GM21360 (cell line): ENCODE measurements around the gene ART5.

Experiments
- ATAC-seq: cut with Tn5 transposase; IDR thresholded peaks from one replicate; pipeline ENCODE4 v1.9.1; 2021; ENCODE audit warnings: mild to moderate bottlenecking, moderate library complexity; ENCODE audit not compliant: unreplicated experiment

ART5 gene, protein sequence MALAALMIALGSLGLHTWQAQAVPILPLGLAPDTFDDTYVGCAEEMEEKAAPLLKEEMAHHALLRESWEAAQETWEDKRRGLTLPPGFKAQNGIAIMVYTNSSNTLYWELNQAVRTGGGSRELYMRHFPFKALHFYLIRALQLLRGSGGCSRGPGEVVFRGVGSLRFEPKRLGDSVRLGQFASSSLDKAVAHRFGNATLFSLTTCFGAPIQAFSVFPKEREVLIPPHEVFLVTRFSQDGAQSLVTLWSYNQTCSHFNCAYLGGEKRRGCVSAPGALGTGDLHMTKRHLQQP

DNA sequence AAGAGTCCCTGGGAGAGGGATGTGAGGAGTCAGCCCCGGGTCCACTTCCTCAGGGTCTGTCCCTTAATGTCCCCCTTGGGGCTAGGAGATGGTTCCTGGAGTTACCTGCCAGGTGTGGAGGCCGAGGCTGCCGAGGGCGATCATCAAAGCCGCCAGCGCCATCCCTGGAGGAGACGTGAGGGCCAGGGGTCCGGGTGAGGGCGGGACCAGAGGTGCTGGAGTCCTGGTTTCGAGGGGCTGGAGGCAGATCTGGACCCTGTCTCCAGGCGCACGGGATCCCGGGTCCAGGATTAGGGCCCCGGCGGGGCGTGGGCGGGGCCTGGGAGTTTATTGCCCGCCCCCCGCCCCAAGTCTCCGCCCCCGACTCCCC is at the start of gene ART5:
ART5 (minus strand) TSS at position 292 of the 370 bp plus-strand sequence; CDS start at position 162, 130 bp downstream.
- ATAC-seq: no peak

GRCh38 chr11:3686751-3687150 is 45.0 kb upstream of the ART5 start:
- ATAC-seq: no peak

GRCh38 chr11:3685923-3686322 is 44.1 kb upstream of the ART5 start:
- ATAC-seq: no peak

- no peak for ATAC-seq
Observed at GRCh38 chr11:3684819-3685172, 43.0 kb upstream of the ART5 start.

- ATAC-seq: no peak
Observed at GRCh38 chr11:3684129-3684818, 42.5 kb upstream of the ART5 start.

DNA sequence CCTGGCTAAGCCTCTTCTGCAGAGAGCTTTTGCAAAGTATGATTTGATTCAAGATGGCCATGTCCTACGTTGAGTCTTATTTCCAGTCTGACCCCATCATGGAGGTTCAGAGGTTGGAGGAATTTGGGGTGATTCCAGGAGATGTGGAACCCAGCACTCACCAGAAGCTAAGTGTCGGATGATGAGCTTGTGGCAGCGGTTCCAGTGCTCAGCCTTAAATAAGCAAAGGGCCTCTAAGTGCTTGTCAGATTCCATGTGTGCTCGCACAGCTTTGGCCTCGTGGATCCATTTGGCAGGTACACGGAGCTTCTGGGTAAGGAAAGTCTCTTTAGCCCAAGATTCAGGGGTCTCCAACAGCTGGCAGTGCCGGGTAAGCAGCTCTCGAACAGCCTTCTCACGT is 41.2 kb upstream of the ART5 start:
- no peak for ATAC-seq

GRCh38 chr11:3679077-3679476 is 37.3 kb upstream of the ART5 start:
- ATAC-seq: no peak

GRCh38 chr11:3675971-3676370 is 34.2 kb upstream of the ART5 start:
- ATAC-seq: no peak

DNA sequence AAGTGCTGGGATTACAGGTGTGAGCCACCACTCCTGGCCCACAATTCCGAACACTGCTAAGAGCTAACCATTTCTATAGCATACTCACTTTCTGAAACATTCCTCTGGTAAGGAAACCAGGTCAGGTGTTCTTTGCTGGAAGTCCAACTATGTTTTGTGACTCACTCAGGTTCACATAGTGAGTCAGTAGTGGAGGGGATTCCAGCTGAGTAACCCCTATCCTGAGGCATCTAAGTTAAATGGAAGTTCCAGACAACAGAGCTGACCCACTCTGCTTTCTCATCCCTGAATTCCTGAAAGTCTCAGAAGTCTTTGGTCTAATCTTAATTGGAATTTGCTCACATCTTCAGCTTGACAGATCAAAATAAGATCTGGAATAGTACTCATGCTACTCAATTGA is 32.4 kb upstream of the ART5 start:
- no peak for ATAC-seq

GRCh38 chr11:3671334-3672254 is 29.8 kb upstream of the ART5 start, which contains the start of gene CHRNA10:
Gene CHRNA10, minus strand, starts transcription at chr11:3671384. Its CDS starts 72 bp downstream, at chr11:3671312.
- ATAC-seq: no peak

DNA sequence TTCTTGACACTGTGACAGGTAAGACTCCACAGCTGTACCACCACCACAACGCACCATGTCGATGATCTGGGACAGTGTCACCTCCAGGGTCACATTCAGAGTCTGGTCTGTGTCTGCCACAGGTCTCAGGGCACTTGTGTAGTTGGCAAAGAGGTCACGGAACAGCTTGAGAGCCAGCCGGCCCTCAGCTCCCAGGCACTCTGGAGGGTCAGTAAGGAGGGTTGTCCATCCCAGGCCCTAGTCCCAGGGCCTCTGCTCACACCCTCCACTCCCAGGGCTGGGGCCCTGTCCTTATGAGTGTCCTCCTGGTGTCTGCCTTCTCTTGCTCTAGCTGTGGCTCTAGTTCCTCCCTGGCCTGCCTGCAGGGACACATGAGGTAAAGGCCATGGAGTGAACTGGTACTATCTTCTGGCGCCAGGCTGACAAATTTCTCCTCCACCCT is 28.0 kb upstream of the ART5 start:
- no peak for ATAC-seq

DNA sequence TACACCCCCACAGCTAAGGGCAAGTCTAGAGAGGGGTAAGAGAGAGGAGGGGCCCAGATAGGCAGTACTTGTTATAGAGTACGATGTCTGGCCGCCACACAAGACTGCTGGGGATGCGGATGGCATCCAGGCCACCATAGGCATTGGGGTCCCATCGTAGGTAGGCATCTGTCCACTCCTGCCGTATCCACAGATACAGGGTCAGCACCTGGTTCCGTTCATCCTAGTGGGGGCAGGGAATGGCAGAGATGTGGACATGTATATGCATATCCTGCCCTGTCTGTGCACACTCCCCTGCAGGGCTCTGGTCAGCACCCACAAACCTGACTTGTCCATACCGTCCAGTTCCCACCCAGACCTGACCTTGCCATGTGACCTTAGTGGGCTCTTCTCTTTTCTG is 27.3 kb upstream of the ART5 start:
- ATAC-seq: no peak

GRCh38 chr11:3667149-3668035 is 25.6 kb upstream of the ART5 start:
- ATAC-seq: no peak

DNA sequence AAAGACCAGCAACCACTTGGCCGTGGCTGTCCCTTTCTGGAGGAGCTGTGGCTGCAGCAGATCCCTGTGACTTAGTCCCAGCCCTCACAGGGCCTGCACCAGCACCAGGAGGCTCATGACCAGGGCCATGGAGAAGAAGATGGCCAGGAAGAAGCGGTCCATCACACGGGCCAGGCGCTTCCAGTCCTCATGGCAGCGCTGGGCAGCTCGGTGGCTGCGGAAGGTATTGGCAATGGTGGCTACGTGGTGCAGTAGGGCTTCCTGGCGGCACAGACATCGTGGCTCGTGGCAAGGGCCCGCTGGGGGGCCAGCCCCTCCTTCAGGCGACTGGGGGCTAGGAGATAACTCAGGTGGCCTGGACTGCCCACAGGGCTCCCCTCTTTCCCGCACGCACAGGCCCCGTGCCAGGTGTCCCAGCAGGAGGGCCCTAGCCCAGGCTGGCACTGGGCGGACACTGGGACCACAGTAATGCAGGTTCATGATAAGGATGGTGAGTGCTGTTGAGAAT is 24.3 kb upstream of the ART5 start:
- no peak for ATAC-seq

DNA sequence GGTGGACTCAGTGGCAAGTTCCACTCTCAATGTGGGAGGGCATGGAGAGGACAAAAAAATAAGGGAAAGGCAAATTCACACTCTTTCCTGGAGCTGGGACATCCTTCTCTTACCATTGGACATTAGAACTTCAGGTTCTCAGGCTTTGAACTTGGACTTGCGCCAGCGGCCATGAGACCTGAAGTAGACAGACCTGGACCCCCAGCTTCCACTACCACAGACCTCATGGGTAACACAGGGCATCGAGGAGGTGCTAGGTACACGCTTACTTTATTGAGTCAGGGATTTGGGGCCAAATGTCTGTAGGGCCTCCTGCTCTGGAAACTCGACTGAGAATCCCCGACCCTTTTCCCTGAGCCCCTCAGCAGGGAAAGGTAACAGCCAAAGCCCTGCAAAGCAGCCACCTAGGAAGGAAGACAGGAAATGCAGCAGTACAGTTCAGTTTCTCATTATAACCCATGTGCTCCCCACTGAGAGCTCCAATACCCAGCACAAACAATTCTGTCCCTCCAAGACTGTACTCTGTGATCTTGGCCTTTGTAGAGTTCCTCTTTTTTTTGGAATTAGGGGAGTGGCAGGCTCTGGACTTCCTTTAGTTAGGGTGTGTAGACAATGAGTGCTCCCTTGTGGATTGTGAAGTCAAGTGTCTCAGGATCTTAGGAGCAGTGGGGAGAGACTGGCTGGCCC is 23.7 kb upstream of the ART5 start:
- no peak for ATAC-seq

GRCh38 chr11:3664032-3664630 is 22.3 kb upstream of the ART5 start:
- ATAC-seq: no peak

DNA sequence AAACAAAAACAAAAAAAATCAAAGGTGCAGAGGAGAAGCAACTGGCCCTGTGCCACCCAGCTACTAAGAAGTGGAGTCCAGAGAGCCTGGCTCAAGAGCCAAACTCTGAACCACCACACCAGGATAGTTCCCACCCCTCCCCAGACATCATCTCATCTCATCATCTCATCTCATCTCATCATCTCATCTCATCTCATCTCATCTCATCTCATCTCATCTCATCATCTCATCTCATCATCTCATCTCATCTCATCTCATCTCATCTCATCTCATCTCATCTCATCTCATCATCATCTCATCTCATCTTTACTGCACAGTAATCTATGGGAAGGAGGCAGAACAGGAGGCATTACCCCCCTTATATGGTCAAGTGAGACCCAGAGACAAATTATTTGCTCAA is 21.1 kb upstream of the ART5 start:
- ATAC-seq: no peak

DNA sequence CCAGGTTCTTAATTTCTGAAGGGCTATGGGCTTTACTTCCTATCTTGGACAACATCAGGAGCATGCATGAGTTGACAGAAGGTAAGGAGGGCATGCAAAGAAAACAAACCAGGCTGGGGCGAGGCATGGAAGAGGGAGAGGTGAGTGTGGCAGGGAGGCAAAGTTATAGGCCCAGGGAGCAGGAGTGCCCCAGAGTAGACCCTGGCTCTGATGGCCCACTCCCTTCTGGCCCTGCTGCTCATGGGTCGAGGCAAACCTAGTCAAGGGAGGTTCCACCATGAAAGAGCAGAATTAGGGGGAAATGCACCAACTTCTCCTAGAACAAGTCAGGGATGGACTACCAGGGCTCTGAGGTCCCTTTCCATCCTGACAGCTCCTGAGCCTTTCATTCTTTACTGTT is 19.2 kb upstream of the ART5 start:
- ATAC-seq: no peak
